ENCODE measurements around the gene ARSB.

ARSB gene

DNA sequence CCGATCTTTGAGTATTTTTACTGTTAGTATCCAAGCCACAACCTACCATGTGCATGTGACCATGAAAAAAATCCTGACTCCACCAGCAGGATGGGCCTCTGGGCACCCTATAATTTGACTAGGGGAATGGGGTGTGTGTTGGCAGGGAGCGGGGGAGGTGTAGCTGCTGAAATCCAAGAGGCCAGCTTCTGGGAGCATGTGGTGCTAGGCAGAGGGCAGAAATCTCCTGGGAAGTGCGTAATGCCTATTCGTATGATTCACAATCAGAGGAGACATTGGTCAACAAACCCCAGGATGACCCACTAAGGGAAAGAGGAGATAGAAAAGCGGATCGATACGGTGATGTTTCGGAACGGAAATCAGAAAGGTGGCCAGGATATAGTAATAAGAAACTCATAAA lies 149.9 kb downstream of the ARSB start:
- DNase-seq (ENCODE audit: low spot score), result no peak

DNA sequence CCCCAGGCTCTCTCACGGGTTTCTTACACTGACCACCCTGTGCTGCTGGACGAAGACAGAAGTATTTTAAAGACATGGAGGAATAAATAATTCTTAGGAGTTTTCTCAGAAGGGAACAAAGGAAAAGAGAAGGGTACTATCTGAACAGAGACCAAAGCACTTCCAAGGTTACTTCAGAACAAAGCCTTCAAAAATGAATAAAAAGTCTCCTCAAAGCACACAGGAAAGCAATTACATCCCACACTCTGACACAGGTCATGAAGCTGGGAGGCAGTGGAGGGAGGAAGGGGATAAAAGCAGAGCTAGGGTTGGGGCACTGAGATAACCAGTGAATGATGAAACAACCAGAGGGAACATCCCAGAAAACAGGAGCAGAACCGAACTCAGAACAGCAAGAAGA lies 151.8 kb downstream of the ARSB start:
- DNase-seq (ENCODE audit: low spot score), result no peak

DNA sequence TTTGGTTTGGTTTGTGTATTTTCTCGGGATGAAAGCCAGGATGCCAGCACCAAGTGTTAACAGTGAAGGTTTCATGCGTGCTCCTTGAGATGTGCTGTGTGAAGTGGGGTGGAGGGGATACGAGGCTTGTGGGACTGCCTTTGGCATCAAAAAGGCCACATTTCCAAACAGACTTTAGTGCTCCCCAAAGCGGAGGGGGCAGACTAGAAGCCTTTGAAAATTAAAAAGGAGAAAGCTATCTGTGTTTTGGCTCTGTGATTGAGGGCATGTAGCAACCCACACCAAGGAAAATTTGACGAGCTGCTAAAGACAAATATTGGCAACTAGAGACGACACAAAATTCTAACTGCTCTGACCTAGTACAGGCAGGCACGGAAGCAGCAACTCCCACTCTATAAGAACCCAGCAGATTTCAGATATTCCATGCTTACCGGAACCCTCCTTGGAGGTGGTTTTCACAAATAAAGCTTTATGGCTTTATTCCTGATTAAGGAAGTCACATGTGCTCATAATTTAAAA lies 154.5 kb downstream of the ARSB start:
- no peak for DNase-seq (ENCODE audit: low spot score)

DNA sequence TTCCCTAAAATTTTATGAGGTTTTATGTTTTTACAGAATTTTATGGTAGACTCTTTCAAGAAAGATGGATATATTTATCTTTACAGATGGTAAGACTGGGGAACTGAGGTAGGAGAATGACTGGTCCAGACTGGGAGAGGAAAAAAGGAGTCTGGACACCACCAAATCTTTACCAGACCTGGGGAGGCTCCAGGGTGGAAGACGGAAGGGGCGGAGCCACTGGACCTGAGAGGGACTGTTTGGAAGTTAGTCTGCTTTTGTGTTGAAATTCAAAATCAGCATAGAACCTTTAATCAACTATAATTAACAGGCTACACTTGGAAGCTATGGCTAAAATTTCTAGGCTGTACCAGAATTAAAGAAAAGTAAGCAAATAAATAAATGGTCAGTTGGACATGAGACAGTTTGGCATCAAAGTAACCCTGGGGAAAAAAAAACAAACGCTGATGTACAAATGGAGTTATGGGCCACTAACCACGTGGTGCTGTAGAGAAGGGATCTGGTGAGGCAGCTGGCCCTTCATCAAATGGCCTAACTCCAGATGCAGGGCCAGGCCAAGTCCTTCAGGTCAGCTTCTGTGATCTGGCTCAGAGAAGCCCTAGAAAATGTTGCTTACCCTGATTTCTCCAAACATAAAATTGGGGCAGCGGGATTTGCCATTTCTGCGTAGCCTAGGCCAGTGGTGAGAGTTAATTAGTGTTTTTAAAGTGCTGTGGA lies 155.1 kb downstream of the ARSB start:
- no peak for DNase-seq (ENCODE audit: low spot score)

DNA sequence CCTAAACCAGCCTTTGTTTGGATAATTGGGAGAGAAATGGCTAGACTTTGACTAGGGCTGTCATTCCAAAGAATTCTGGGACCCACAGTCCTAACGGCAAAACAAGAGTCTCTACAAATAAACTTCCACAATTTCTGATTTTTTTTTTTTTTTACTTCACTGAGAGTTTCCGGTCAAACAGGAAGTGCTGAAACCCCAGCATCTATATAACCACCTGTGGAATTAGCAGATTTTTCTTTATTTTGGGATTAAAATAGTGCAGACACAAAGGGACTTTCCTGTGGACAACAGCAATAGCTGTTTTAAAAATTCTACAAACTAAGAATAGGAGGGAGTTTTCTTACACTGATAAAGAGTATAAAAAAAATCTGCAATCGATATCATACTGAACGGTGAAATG lies 157.4 kb downstream of the ARSB start:
- DNase-seq (ENCODE audit: low spot score), result peak; percentile 6

DNA sequence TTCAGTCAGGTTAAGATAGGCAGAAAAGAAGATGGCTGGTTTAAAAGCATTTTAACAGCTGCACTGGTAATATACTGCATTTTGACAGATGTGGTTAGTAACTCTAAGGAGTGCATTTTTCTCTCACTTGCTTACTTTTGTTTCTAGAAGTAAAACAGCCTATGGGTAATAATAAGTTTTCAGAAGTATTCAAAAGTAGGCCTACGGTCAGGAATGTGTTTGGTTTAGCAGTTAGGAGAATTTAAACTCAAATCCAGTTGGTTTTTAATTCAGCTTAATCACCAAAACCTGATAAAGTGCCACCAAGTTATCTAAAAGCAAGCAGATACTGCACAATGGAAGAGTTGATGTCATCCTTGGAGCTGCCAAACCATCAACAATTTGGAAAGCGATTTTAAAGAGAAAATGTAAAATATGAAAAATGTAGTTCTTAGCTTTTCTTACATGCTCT lies 160.3 kb downstream of the ARSB start:
- DNase-seq (ENCODE audit: low spot score), result no peak

DNA sequence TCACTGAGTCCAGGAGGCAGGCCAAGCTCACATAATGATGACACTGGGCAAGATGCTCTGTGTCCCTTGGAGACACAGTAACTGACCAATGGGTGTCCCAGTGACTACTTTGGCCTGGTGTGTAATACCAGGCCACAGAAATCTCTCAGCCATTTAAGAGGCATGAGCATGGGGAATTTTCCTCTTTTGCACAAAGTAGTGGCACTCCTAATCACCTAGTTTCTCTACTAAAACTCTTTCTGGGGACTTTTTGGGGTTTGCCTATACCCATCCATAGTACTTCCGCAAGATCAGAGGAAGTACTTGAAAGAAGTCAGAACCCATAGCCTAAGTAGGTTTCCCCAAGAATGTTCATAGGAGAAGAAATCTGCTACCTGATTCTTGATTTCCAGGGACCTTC lies 161.9 kb downstream of the ARSB start:
- no peak for DNase-seq (ENCODE audit: low spot score)

DNA sequence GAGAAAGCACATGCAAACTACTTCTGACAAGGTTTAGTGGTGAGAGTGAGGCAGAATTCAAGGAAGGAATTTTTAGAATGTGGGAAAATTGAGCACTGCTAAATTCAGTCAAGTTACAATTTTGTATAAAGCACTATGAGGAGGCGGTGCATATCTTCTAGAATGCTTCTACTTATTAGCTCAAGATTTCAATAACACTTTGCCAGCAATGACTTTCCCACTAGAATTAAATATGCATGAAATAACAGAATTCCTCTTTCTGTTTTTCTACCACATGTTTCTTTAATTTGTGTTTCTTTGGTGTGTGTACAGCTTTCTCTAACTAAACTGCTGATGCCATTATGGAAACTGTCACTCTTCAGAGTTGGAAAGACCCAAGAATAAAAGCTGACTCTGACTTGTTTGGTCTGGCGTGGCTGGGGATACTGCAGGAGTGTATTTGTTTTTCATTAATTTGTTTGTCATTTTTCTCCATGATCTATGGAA lies 163.5 kb downstream of the ARSB start:
- DNase-seq (ENCODE audit: low spot score), result no peak

DNA sequence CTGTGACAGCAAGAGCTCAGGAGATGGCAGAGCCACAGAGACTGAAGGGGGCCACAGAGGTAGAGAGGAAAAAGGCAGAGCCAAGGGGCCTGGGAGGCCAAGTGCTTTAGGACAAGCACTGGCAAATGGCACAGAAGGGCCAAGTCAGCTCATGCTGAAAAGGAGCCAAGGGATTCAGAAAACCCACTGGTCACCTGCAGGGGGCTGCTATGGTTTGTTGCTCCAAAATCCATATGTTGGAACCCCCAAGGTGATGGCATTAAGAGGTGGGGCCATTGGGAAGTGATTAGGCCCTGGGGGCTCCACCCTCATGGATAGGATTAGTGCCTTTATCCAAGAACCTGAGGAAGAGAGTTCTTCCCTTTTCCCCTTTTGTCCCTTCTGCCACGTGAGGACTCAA lies 165.4 kb downstream of the ARSB start:
- no peak for DNase-seq (ENCODE audit: low spot score)

DNA sequence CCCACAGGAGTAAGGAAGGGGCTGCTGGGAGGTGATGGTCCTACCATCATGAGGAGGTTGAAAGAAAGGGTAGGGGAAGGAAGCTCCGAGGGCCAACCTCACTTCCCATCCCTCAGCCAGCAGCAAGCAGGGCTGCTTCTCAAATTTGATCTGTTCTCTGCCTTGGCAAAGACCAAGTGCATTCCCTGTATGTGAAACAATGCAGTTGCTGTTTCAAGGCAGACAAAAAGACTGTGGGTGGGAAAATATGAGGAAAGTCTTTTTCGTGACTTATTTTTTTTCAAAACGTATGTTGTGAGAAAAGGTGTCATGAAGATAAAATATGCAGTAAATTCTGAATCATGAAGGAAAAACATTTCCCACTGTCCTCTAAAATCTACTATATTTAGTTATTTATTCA lies 165.9 kb downstream of the ARSB start:
- DNase-seq (ENCODE audit: low spot score), result no peak

DNA sequence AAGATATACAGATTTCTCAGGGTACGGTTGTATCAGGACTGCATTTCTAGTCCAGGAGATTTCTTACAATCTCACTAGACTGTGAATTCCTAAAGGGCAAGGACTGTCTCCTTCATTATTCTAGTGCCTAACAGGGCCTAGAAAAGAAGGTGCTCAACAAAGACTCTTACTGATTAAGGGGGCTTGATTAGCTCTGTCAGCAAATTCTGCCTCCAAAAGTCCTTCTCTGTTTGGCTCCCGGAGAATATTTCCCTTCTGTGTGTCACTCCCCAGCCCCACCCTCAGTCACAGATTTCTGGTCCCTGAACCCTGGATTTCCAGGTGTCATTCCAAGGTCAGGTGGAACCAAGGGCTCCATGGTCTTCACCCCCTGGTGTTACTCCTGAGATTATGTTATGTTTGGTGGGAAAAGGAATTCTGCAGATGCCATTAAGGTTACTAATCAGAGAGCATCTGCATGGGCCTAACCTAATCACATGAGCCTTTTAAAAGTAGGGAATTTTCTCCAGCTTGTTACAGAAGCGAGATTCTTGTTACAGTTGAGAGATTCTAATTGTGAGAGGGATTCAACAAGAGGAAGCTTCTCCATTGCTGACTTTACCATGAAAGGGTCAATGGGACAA lies 168.9 kb downstream of the ARSB start:
- DNase-seq (ENCODE audit: low spot score), result no peak

DNA sequence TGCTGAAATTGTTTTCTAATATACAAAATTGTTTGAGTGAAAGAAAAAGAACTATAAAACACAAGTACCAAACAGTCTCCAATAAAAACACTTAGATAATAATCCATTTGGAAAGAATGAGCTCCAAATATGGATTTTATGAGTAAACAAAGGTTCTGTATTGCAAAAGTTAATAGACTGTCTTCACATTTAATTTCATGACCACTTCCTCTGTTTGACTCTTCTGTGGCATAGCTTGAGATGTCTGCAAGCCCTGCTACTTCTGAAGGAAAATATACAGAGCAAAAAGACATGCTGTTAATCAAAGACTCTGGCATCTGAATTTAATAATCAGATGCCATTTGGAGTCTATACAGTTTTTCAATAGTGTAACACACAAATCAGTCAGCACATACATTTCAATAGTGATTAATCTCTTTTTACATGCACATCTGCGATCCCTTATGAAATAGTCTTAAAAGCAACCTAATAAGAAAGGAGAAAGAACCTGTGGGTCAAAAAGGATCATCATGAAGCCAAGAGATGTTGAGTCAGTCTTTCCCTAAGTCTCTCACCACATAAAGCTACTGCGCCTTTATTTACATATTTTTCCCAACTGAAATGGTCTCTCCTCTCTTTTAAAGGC lies 171.1 kb downstream of the ARSB start:
- DNase-seq (ENCODE audit: low spot score), result no peak

DNA sequence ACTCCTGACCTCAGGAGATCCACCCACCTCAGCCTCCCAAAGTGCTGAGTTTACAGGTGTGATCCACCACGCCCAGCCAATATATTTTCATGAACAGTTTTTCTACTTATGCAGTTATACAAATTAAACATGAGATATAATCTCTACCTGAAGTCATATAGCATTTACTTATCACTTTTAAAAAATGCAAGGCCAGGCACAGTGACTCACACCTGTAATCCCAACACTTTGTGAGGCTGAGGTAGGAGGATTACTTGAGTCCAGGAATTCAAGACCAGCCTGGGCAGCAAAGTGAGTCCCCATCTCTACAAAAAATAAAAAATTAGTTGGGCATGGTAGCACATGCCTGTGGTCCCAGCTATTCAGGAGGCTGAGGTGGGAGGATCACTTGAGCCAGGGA lies 171.8 kb downstream of the ARSB start:
- DNase-seq (ENCODE audit: low spot score), result no peak

DNA sequence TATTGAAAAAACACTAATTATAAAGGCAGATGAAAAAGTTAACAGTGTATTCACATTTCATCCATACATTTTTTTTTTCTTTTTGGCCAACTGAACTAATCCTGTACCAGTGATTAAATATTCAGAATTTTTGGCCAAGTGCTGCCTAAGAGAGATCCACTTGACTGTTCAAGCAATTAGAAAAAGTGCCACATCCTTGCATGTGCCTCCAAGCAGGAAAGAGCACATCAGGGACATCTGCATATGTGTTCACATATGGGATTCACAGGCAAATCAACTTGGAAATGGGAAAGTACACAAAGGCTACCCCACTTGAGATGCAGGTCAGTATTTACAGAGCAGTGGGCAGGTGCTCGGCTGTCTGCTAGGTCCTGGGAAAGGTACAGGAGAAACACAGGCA lies 173.2 kb downstream of the ARSB start:
- DNase-seq (ENCODE audit: low spot score), result no peak

DNA sequence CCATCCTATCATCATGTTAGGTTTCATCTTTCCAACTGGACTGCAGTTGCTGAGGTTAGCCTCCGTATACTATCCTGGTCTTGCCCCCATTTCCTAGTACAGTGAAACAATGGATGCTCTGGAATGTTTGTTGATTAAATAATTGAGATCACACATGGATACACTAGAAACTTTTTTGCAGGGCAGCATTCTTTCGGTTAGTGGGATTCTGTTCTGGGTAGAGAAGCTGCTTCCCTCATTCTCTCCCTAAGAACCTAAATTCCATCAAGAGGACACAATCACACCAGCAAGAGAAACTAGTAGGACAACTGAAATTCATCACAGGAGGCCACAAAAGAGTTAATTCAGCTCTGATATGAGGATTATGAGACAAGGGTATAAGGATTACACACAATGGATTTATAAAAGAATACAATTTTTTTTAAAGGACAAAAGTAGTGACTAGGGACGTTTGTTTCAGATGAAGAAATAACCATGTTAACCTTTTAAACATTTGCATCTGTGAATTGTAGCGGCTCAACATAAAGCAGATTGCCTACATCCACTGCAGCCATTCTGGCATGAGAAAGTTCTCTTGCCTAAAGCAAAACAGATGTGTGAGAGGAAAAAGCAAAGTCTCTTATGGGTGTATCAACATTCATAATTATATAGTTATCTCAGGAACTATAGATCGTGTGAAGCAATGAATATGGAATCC lies 173.8 kb downstream of the ARSB start:
- no peak for DNase-seq (ENCODE audit: low spot score)

DNA sequence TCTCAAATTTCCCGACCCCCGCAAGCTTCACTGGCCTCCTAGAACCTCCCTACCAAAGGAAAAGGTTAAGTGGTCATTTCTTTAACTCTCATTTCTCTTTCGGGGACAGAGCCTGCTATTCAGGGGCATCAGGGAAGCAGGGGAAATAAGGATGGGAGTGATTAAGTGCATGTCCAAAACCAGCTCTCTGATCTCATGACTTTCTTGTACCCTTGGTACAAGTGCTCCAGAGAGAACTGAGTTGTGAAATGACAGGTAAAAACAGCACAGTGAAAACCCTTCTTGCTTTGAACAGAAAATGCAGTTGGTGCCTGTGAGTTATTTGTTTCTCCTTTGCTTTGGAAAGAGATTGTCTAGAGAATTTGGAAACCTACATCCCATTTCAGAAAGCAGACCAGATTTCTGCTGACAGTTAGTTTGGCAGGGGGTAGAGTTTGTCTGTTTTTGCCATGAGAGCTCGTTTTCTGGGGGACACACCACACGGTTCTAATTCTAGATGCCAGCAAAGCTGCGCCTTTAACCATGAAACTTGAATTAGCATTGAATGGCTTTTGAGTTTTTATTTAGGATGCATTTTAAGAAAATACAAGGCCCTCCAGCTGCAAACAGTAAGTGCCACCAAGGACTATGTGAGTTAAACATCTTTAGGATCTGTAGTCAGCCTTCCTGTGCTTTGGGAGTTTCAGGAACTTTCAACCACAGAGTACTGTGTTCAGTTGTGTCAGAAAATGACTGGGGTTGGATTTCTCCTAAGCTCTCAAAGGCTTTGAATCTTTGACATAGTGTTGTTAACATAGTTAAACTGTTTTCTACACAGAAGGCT lies 174.8 kb downstream of the ARSB start:
- no peak for DNase-seq (ENCODE audit: low spot score)

DNA sequence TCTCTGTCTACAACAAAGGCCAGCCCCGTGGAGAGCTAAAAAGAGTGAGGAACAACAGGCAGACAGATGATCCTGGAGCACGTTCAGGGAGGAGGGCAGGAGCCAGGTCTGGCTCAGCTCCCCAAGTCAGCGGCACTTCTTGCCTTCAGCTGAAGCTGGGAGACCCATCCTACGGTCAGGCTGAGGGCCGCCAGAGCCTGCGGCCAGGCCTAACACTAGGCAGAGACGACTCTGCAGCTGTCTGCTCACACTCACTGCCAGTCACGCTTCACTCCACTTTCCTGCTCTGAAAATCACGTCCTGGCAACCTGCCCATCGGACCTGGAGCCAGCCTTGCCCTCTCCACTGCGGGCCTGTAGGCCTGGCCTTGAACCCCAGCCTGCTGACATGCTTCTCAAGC lies 175.7 kb downstream of the ARSB start:
- DNase-seq (ENCODE audit: low spot score), result no peak

DNA sequence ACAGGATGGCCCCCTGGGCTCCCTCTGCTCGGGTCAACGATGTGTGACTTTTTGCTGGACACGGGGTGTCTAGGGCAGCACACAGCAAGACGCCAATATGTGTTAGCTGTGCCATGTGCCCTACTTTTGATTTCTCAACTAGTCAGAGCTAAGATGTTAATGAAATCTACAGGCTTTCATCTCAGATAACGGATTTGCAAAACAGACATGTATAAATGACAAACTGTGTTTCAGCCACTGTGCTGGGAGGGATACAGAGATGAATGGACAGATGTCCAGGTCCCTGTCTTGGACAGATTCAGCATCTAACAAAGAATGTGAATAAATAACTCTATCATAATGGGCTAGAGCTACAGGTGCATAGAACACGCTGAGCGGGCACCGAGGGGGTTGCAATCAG lies 176.3 kb downstream of the ARSB start:
- DNase-seq (ENCODE audit: low spot score), result no peak

DNA sequence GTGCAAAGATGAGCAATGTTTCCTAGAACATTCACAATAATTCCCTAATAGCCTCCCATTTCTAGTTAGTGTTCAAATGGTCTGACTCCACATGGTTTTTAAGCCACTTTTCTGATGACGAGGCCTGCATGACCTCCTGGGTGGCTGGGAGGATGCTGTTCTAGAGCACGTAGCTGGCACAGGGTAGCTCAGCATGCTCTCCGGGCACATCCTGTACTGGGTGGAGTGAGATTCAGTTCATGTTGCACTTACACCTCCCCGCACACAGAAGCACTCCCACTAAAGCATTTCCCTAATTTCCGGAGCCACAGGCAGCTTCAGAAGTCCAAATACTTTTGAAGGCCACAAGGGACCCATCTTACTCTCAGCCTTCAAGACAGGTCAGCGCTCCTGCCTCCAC lies 176.7 kb downstream of the ARSB start:
- DNase-seq (ENCODE audit: low spot score), result no peak

DNA sequence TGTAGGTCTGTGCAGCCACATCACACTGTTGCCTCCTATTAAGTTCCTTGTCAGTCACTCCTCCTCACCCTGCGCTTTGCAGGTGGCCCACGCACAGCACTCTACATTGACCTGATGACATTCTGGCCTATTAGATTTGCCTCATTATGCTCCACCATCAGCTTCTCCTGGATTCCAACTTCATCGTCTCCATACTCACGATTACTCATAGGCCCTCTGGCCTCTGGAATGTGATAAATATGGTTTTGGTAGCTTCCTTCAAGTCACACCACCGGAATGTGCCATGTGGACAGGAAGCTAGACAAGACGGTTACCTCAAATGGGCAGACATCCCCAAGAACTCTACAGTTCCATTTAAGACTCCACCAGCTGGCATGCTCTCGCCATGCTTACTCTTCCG lies 178.6 kb downstream of the ARSB start:
- no peak for DNase-seq (ENCODE audit: low spot score)

DNA sequence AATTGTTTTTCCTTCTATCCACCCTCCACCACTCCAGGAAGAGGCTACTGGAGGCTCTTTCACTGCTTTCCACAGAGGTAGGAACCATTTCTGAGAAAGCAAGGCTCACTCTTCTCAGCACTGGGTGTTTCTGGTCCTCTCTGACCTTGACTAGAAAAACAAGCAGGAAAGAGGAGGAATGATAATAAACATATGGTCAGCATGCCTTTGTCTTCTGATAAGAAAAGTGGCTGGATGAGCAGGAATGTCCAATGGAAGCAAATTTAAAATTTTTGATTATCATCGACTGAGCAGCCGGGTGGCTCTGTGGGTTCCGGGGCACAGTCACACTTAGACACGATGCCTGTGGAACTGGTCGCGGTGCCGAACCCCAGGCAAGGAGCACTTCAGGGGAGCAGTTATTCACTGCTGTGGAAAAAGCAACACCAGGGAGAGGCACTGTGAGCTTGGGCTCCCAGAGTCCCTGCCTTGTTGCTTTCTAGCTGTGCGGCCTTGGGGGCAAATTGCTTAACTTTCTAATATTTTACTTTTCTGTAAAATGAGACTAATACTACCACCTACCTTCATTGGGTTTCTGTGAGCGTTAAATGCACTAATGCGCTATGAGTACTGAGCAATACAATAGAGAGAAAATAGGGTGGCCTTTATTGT lies 179.5 kb downstream of the ARSB start:
- no peak for DNase-seq (ENCODE audit: low spot score)

Data from NAMALWA (cell line).